Endothelial cell of umbilical vein (primary cell): ENCODE results near the gene SPAG5. TPM values are rescaled to one million over a fixed set of nuclear protein-coding genes. Genes with fewer than 3 reads are reported as not detected.

Experiments
- BruUV-seq: library from RNA; stranded (reverse); fragments of 400-500 nt; replicated peaks from 2 replicates; lab custom pipeline; 2021; lab: Mats Ljungman, UMichigan
- CTCF ChIA-PET: fragments of 300-600, 350-600 bp; sonication (Branson Sonifier 250); formaldehyde crosslinking; loops from one replicate; lab custom pipeline; 2021; ENCODE audit warnings: antibody characterized with exemption, inconsistent platforms; lab: Charles Lee
- POLR2A ChIA-PET: fragments of 300-600, 350-600 bp; sonication (Branson Sonifier 250); formaldehyde crosslinking; loops from one replicate; lab custom pipeline; 2021; ENCODE audit warnings: antibody characterized with exemption, inconsistent platforms; lab: Charles Lee
- DNase-seq: peaks from one replicate; pipeline ENCODE4 v3.0.0-alpha.2; 2011; ENCODE audit warnings: low read depth, low spot score
- FAIRE-seq: peaks from 2 replicates; lab custom pipeline; 2011; peaks lifted over from hg19 to GRCh38; lab: Jason Lieb, UNC
- H2AFZ ChIP-seq: 2 replicates; pipeline ENCODE4 v1.6.0; 2012; ENCODE audit warnings: low read depth, low read length, control low read depth, inconsistent platforms
- H3K27ac ChIP-seq: 2 replicates; pipeline ENCODE4 v1.5.1; 2011; ENCODE audit warnings: low read depth, mild to moderate bottlenecking, control low read depth, low read length, moderate library complexity; ENCODE audit not compliant: insufficient read depth
- H3K27me3 ChIP-seq, 2 experiments: 2 replicates each; pipeline versions ENCODE4 v1.6.0 to v1.6.1; 2011; ENCODE audit warnings: low read length in 2 of 2, mixed read lengths in 1 of 2; ENCODE audit not compliant: control insufficient read depth in 2 of 2, insufficient read depth in 2 of 2
- H3K36me3 ChIP-seq, 2 experiments: 2 replicates in 1 of 2; 3 replicates in 1 of 2; pipeline ENCODE4 v1.5.1; 2011; ENCODE audit warnings: low read length in 2 of 2, mild to moderate bottlenecking in 1 of 2, moderate library complexity in 1 of 2; ENCODE audit not compliant: control insufficient read depth in 2 of 2, insufficient read depth in 2 of 2; ENCODE audit errors: extremely low read depth in 1 of 2
- H3K4me1 ChIP-seq: 3 replicates; pipeline ENCODE4 v1.5.1; 2011; ENCODE audit warnings: mild to moderate bottlenecking, low read length; ENCODE audit not compliant: control insufficient read depth, insufficient read depth; ENCODE audit errors: extremely low read depth
- H3K4me2 ChIP-seq: 2 replicates; pipeline ENCODE4 v1.6.1; 2011; ENCODE audit warnings: low read length, control low read depth, mixed read lengths; ENCODE audit not compliant: insufficient read depth
- H3K4me3 ChIP-seq, 3 experiments: fragments of 200-600 bp in 1 of 3; sonication (generic), shearing (Covaris generic) in 1 of 3; replicated peaks in 1 of 3; 2 replicates each; pipeline ENCODE4 v1.5.1; 2011 to 2016; ENCODE audit warnings: control low read depth in 3 of 3, low read length in 3 of 3, mild to moderate bottlenecking in 2 of 3, inconsistent platforms in 1 of 3, low read depth in 1 of 3, moderate library complexity in 1 of 3; ENCODE audit not compliant: insufficient read depth in 1 of 3
- H3K79me2 ChIP-seq: 2 replicates; pipeline ENCODE4 v1.6.0; 2012; ENCODE audit warnings: low read length, inconsistent platforms; ENCODE audit not compliant: control insufficient read depth, insufficient read depth
- H3K9ac ChIP-seq: replicated peaks from 2 replicates; pipeline ENCODE3; 2011; ENCODE audit warnings: low read length, control low read depth; ENCODE audit not compliant: insufficient read depth; ENCODE audit errors: extremely low read depth
- H3K9me1 ChIP-seq: replicated peaks from 3 replicates; pipeline ENCODE4 v1.6.0; 2011; ENCODE audit warnings: mild to moderate bottlenecking, low read length; ENCODE audit not compliant: control insufficient read depth, insufficient read depth; ENCODE audit errors: extremely low read depth
- H3K9me3 ChIP-seq: replicated peaks from 2 replicates; pipeline ENCODE4 v1.5.1; 2012; ENCODE audit warnings: low read length, inconsistent platforms; ENCODE audit not compliant: control insufficient read depth, insufficient read depth
- H4K20me1 ChIP-seq: replicated peaks from 2 replicates; pipeline ENCODE3; 2011; ENCODE audit warnings: mild to moderate bottlenecking, low read length; ENCODE audit not compliant: control insufficient read depth, insufficient read depth; ENCODE audit errors: extremely low read depth
- EZH2 ChIP-seq: IDR thresholded peaks from 2 replicates; pipeline ENCODE4 v1.6.1; 2012; ENCODE audit warnings: borderline replicate concordance, low read depth, mild to moderate bottlenecking, moderate library complexity, low read length, inconsistent platforms; ENCODE audit not compliant: severe bottlenecking
- FOS ChIP-seq: IDR thresholded peaks from 2 replicates; pipeline ENCODE4 v1.6.1; 2011; ENCODE audit warnings: mild to moderate bottlenecking, low read length, moderate library complexity, borderline replicate concordance; ENCODE audit not compliant: insufficient read depth
- GATA2 ChIP-seq: IDR thresholded peaks from 2 replicates; pipeline ENCODE4 v1.7.0; 2011; ENCODE audit warnings: low read depth, mild to moderate bottlenecking, moderate library complexity, mixed read lengths, low read length; ENCODE audit not compliant: insufficient read length, insufficient read depth
- MAX ChIP-seq: IDR thresholded peaks from 2 replicates; pipeline ENCODE4 v1.6.1; 2011; ENCODE audit not compliant: insufficient read depth, insufficient read length
- MYC ChIP-seq: IDR thresholded peaks from one replicate; pipeline ENCODE4 v1.6.1; 2011; ENCODE audit warnings: mild to moderate bottlenecking, low read depth, low read length
- POLR2AphosphoS5 ChIP-seq: IDR thresholded peaks from 2 replicates; pipeline ENCODE4 v1.6.1; 2012; ENCODE audit warnings: low read depth, mild to moderate bottlenecking, control low read depth, low read length, moderate library complexity; ENCODE audit not compliant: insufficient read depth
- dilution Hi-C: fragments of 300-500 bp; cut with MboI; formaldehyde crosslinking; loops from one replicate; pipeline ENCODE4 v1.15.0; 2019; ENCODE audit warnings: low sequenced_read_pairs; ENCODE audit not compliant: extremely low pct_ligation_motif_present
- intact Hi-C: fragments of 100-400 bp; cut with micrococcal nuclease; formaldehyde crosslinking; loops from one replicate; pipeline ENCODE4 v1.10.0; 2022
- polyA plus RNA-seq, 4 experiments: library from polyadenylated mRNA; depleted of rRNA in 3 of 4; stranded (reverse) in 3 of 4; unstranded in 1 of 4; fragments of >200 nt; gene quantifications; 2 replicates each; pipeline versions ENCODE4 v1.2.1 to v1.2.3, GENCODE V29; 2011 to 2012; ENCODE audit warnings: missing spikeins in 1 of 4
- total RNA-seq: library from RNA; stranded (reverse); gene quantifications from 2 replicates; pipeline ENCODE4 v1.2.3, GENCODE V29; 2021
- TF ChIP-seq, protein P1 (sequence below), 2 donors: IDR thresholded peaks; 1 replicate in 1 of 2; 2 replicates in 1 of 2; pipeline ENCODE4 v1.5.1; 2011; ENCODE audit warnings: low read length in 2 of 2, mild to moderate bottlenecking in 2 of 2, moderate library complexity in 2 of 2, control low read depth in 1 of 2, inconsistent platforms in 1 of 2, low read depth in 1 of 2; ENCODE audit not compliant: insufficient read depth in 1 of 2; ENCODE audit errors: extremely low read depth in 1 of 2

Gene SPAG5
- total and polyA plus RNA-seq, 2 donors (not counting 3 experiments of a cell fraction or from before 2014, with no cell fraction given) = 31.7 to 85.4 TPM

GRCh38 chr17:28623696-28624095, 24.9 kb upstream of the SPAG5 start:
- TF ChIP-seq FOS = no peak
- TF ChIP-seq MAX = no peak
- no peak for TF ChIP-seq GATA2
- TF ChIP-seq MYC = no peak
- no peak for TF ChIP-seq POLR2AphosphoS5
- TF ChIP-seq EZH2 = no peak
- TF ChIP-seq, protein P1, sequence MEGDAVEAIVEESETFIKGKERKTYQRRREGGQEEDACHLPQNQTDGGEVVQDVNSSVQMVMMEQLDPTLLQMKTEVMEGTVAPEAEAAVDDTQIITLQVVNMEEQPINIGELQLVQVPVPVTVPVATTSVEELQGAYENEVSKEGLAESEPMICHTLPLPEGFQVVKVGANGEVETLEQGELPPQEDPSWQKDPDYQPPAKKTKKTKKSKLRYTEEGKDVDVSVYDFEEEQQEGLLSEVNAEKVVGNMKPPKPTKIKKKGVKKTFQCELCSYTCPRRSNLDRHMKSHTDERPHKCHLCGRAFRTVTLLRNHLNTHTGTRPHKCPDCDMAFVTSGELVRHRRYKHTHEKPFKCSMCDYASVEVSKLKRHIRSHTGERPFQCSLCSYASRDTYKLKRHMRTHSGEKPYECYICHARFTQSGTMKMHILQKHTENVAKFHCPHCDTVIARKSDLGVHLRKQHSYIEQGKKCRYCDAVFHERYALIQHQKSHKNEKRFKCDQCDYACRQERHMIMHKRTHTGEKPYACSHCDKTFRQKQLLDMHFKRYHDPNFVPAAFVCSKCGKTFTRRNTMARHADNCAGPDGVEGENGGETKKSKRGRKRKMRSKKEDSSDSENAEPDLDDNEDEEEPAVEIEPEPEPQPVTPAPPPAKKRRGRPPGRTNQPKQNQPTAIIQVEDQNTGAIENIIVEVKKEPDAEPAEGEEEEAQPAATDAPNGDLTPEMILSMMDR (IDR thresholded peaks at IDR 0.05; ENCODE audit: extremely low read depth in 1 of 2, insufficient read depth in 1 of 2, low read depth in 1 of 2, low read length in 2 of 2) = no peak
- BruUV-seq = no TSS peak
- dilution Hi-C loops = no loop called here

More at GRCh38 chr17:28623696-28624095, 24.9 kb upstream of the SPAG5 start:
- ChIA-PET CTCF (interaction anchor here (1.1 to 3.8 kb wide), 2 partner anchors 11 to 20 kb away, joined by 3 to 21 read pairs; no protein-coding TSS in a partner anchor), POLR2A (interaction anchor here (0.5 kb wide), 1 partner anchor 34 kb away, joined by 3 read pairs; no protein-coding TSS in a partner anchor)
- Histone ChIP-seq H3K9ac (no peak overlapping the region), H3K9me3 (no peaks in the 10 kb centered on the region), H3K4me1 (no peaks in the 10 kb centered on the region), H3K27ac (no peak overlapping the region), H3K36me3 (peaks cover 25 to 55% of the 10 kb centered on the region in 2 experiments), H3K9me1 (no peaks in the 10 kb centered on the region), H3K4me2 (no peak overlapping the region), H3K4me3 (no peak overlapping the region), H3K79me2 (no peaks in the 10 kb centered on the region), H2AFZ (no peak overlapping the region), H3K27me3 (no peaks in the 10 kb centered on the region), H4K20me1 (no peaks in the 10 kb centered on the region)
- intact Hi-C loops = no loop called here
- FAIRE-seq (no peak), DNase-seq (no peak)
